SK-N-SH (cell line): ENCODE results near the gene RPL13. TPM values are rescaled to one million over a fixed set of nuclear protein-coding genes. Genes with fewer than 3 reads are reported as not detected.

Source experiments
- CTCF ChIA-PET: fragments of 300-600, 350-600 bp; formaldehyde crosslinking; extraction: SDS; loops from one replicate; lab custom pipeline; 2021; lab: Yijun Ruan, JAX
- POLR2A ChIA-PET: fragments of 350-600 bp; sonication (Branson Sonifier 250); formaldehyde crosslinking; extraction: SDS; loops from one replicate; lab custom pipeline; 2020; ENCODE audit warnings: antibody characterized with exemption, inconsistent platforms; lab: Yijun Ruan, JAX
- DNase-seq: peaks from one replicate; pipeline ENCODE4 v3.0.0; 2012
- H2AFZ ChIP-seq: fragments of 200-600 bp; sonication (generic); 2 replicates; pipeline ENCODE4 v1.8.1; 2016; ENCODE audit warnings: antibody characterized with exemption, mild to moderate bottlenecking, low read depth
- H3F3A ChIP-seq: fragments of 200-600 bp; sonication (generic); replicated peaks from 2 replicates; pipeline ENCODE3; 2016; ENCODE audit warnings: antibody characterized with exemption, mild to moderate bottlenecking; ENCODE audit not compliant: insufficient read depth
- H3K27ac ChIP-seq, 2 experiments: fragments of 200-500 bp in 1 of 2; fragments of 200-600 bp in 1 of 2; sonication (Bioruptor generic) in 1 of 2; sonication (generic), shearing (Covaris generic) in 1 of 2; 2 replicates each; pipeline versions ENCODE4 v1.5.1 to v1.6.1; 2014 to 2016; ENCODE audit warnings: low read depth in 2 of 2, inconsistent platforms in 1 of 2, low read length in 1 of 2, mild to moderate bottlenecking in 1 of 2, mixed read lengths in 1 of 2
- H3K27me3 ChIP-seq: fragments of 200-600 bp; sonication (generic), shearing (Covaris generic); 2 replicates; pipeline ENCODE4 v1.6.1; 2016; ENCODE audit warnings: mixed run types; ENCODE audit not compliant: insufficient read depth
- H3K36me3 ChIP-seq, 2 experiments: fragments of 200-500 bp in 1 of 2; fragments of 200-600 bp in 1 of 2; sonication (Bioruptor generic) in 1 of 2; sonication (generic) in 1 of 2; replicated peaks in 1 of 2; 2 replicates each; pipeline versions ENCODE3 to v1.5.1; 2014 to 2016; ENCODE audit warnings: low read length in 1 of 2, mild to moderate bottlenecking in 1 of 2; ENCODE audit not compliant: insufficient read depth in 2 of 2, control insufficient read depth in 1 of 2
- H3K4me1 ChIP-seq, 2 experiments: fragments of 200-500 bp in 1 of 2; fragments of 200-600 bp in 1 of 2; sonication (Bioruptor generic) in 1 of 2; sonication (generic), shearing (Covaris generic) in 1 of 2; 2 replicates each; pipeline versions ENCODE4 v1.5.1 to v1.6.1; 2014 to 2016; ENCODE audit warnings: low read depth in 1 of 2, low read length in 1 of 2, mixed run types in 1 of 2; ENCODE audit not compliant: insufficient read depth in 2 of 2, control insufficient read depth in 1 of 2
- H3K4me2 ChIP-seq: fragments of 200-600 bp; sonication (generic), shearing (Covaris generic); 2 replicates; pipeline ENCODE4 v1.6.1; 2017; ENCODE audit warnings: mixed run types
- H3K4me3 ChIP-seq, 2 experiments: fragments of 200-500 bp in 1 of 2; fragments of 200-600 bp in 1 of 2; sonication (Bioruptor generic) in 1 of 2; sonication (generic), shearing (Covaris generic) in 1 of 2; 2 replicates each; pipeline versions ENCODE4 v1.5.1 to v1.8.1; 2014 to 2016; ENCODE audit warnings: low read depth in 2 of 2, inconsistent platforms in 1 of 2, low read length in 1 of 2, mild to moderate bottlenecking in 1 of 2, mixed read lengths in 1 of 2, moderate library complexity in 1 of 2
- H3K79me2 ChIP-seq: fragments of 200-600 bp; sonication (generic); 2 replicates; pipeline ENCODE4 v1.8.1; 2017; ENCODE audit warnings: mild to moderate bottlenecking; ENCODE audit not compliant: insufficient read depth
- H3K9ac ChIP-seq: fragments of 200-600 bp; sonication (generic); 2 replicates; pipeline ENCODE4 v1.6.1; 2017; ENCODE audit warnings: mixed run types
- H3K9me2 ChIP-seq: fragments of 200-600 bp; sonication (generic); 2 replicates; pipeline ENCODE4 v1.6.1; 2017; ENCODE audit warnings: mixed run types
- H3K9me3 ChIP-seq: fragments of 200-600 bp; sonication (generic); 2 replicates; pipeline ENCODE4 v1.6.1; 2017; ENCODE audit warnings: mixed run types, mild to moderate bottlenecking, moderate library complexity
- H4K20me1 ChIP-seq: fragments of 200-600 bp; sonication (generic); 2 replicates; pipeline ENCODE4 v1.6.1; 2017; ENCODE audit warnings: mild to moderate bottlenecking, mixed run types; ENCODE audit not compliant: insufficient read depth
- CHD2 ChIP-seq: fragments of 150-350 bp; IDR thresholded peaks from 2 replicates; pipeline ENCODE4 v1.6.1; 2018; ENCODE audit warnings: low read length; ENCODE audit not compliant: partially characterized antibody
- ELF1 ChIP-seq: IDR thresholded peaks from 2 replicates; pipeline ENCODE4 v1.4.0; 2012
- EP300 ChIP-seq, 2 experiments: IDR thresholded peaks; 2 replicates each; pipeline versions ENCODE4 v1.4.0 to v1.6.1; 2012; ENCODE audit warnings: borderline replicate concordance in 1 of 2, low read depth in 1 of 2, low read length in 1 of 2
- FOXM1 ChIP-seq: IDR thresholded peaks from 2 replicates; pipeline ENCODE4 v1.4.0; 2012; ENCODE audit warnings: low read depth, mild to moderate bottlenecking
- GABPA ChIP-seq: IDR thresholded peaks from 2 replicates; pipeline ENCODE4 v1.4.0; 2012; ENCODE audit warnings: low read depth, mild to moderate bottlenecking
- MAX ChIP-seq: IDR thresholded peaks from 2 replicates; pipeline ENCODE4 v1.4.0; 2012; ENCODE audit warnings: low read depth
- MEF2A ChIP-seq: IDR thresholded peaks from 2 replicates; pipeline ENCODE4 v1.4.0; 2012; ENCODE audit warnings: low read depth, borderline replicate concordance
- MXI1 ChIP-seq: IDR thresholded peaks from 2 replicates; pipeline ENCODE4 v1.6.1; 2012; ENCODE audit warnings: mild to moderate bottlenecking, low read depth, low read length, improper control_type of control experiment
- NRF1 ChIP-seq: IDR thresholded peaks from 2 replicates; pipeline ENCODE4 v1.6.1; 2012; ENCODE audit warnings: low read depth, mild to moderate bottlenecking, low read length
- PBX3 ChIP-seq: IDR thresholded peaks from 2 replicates; pipeline ENCODE4; 2012
- RAD21 ChIP-seq: IDR thresholded peaks from 2 replicates; pipeline ENCODE4 v1.6.1; 2012; ENCODE audit warnings: mild to moderate bottlenecking, low read length
- RCOR1 ChIP-seq: fragments of 150-350 bp; IDR thresholded peaks from 2 replicates; pipeline ENCODE4 v1.6.1; 2017; ENCODE audit warnings: antibody characterized with exemption, low read length
- RFX5 ChIP-seq: IDR thresholded peaks from 2 replicates; pipeline ENCODE4 v1.6.1; 2012; ENCODE audit warnings: mild to moderate bottlenecking, improper control_type of control experiment, low read length
- RXRA ChIP-seq: IDR thresholded peaks from 2 replicates; pipeline ENCODE4 v1.4.0; 2012; ENCODE audit warnings: low read depth, mild to moderate bottlenecking, borderline replicate concordance
- SIN3A ChIP-seq: IDR thresholded peaks from 2 replicates; pipeline ENCODE4 v1.6.1; 2012; ENCODE audit warnings: low read depth, mild to moderate bottlenecking, low read length, moderate library complexity, borderline replicate concordance
- SMC3 ChIP-seq: IDR thresholded peaks from 2 replicates; pipeline ENCODE4 v1.6.1; 2012; ENCODE audit warnings: low read depth, low read length, improper control_type of control experiment
- TCF12 ChIP-seq: IDR thresholded peaks from 2 replicates; pipeline ENCODE4 v1.4.0; 2012
- TEAD4 ChIP-seq: IDR thresholded peaks from 2 replicates; pipeline ENCODE4 v1.4.0; 2012; ENCODE audit warnings: mild to moderate bottlenecking, borderline replicate concordance; ENCODE audit not compliant: insufficient read depth
- USF2 ChIP-seq: fragments of 150-350 bp; IDR thresholded peaks from 2 replicates; pipeline ENCODE4 v1.6.1; 2017; ENCODE audit warnings: antibody characterized with exemption, low read length, low read depth, borderline replicate concordance
- YY1 ChIP-seq: IDR thresholded peaks from 2 replicates; pipeline ENCODE4 v1.4.0; 2012; ENCODE audit warnings: low read depth, mild to moderate bottlenecking
- WGBS: methylation state at CpG from one replicate; pipeline ENCODE4 v1.1.6; 2017; ENCODE audit warnings: low lambda C conversion rate; 5-methylcytosine and 5-hydroxymethylcytosine counted together
- polyA plus RNA-seq, 3 experiments: library from polyadenylated mRNA; depleted of rRNA; stranded (reverse); fragments of >200 nt; gene quantifications; 2 replicates each; pipeline ENCODE4 v1.2.3, GENCODE V29; 2012
- TF ChIP-seq, protein P1 (sequence below): fragments of 200-600 bp; sonication (generic); IDR thresholded peaks from 2 replicates; pipeline ENCODE4 v1.6.1; 2017; ENCODE audit warnings: antibody characterized with exemption, mild to moderate bottlenecking, moderate library complexity

The RPL13 gene
- polyA plus RNA-seq, 1 of the 3 experiments (the other 2 are of a cell fraction): 4,635 TPM

DNA sequence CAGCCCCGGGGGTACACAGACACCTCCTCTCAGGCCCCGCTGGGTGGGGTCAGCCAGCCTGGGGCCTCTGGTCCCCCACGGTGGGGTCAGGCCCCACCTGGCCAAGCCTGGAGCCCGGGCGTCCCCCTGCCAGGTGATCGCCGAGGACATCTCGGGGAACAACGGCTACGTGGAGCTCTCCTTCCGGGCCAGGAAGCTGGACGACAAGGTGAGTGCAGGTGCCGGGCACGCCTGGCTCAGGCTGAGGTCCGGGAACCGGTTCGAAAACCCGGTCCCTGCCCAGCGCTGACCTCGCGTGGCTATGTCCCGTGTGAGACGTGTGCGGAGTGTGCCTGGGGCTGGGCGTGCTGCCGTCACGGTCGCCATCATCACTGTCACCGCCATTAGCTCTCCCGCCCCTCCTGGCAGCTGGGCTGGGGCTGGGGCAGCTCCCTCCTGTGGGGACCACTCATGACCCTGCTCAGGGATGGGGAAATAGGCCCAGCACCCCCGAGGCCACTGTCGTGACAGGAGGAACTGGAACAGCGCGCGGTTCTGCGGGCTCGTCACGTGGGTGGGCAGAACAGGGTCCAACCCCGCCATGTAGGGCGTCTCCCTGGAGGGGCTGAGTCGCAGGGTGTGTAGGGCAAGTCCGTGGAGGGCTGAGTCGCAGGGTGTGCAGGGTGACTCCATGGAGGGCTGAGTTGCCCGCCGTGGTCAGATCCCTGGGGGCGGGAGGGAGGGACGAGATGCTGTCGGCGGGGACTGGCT is 23.6 kb downstream of the RPL13 start:
- DNase-seq: no peak
- no peaks in the 10 kb centered on the region for H3K79me2 ChIP-seq
- no peak overlapping the region for H3K4me3 ChIP-seq
- H3K9me3 ChIP-seq: no peaks in the 10 kb centered on the region
- CTCF ChIA-PET: interaction anchor here (0.6 to 1.6 kb wide), 3 partner anchors 18 to 117 kb away, joined by 3 to 5 read pairs (median 5); no protein-coding TSS in a partner anchor
- WGBS: 93% methylated on average over 31 of the region's 49 CpGs
- no peaks in the 10 kb centered on the region for H4K20me1 ChIP-seq
- no peak overlapping the region for H3K4me2 ChIP-seq
- H3K36me3 ChIP-seq: no peaks in the 10 kb centered on the region
- TF ChIP-seq SIN3A (no peak), RXRA (no peak), RFX5 (no peak), FOXM1 (no peak), CHD2 (no peak), GABPA (no peak), YY1 (no peak), ELF1 (no peak), USF2 (no peak), EP300 (IDR thresholded peaks at IDR 0.05; ENCODE audit: borderline replicate concordance in 1 of 2, low read depth in 1 of 2, low read length in 1 of 2) (no peak), MXI1 (no peak), MEF2A (no peak), RCOR1 (no peak), TEAD4 (no peak), MAX (no peak)
- H3K9me2 ChIP-seq: no peaks in the 10 kb centered on the region
- H3K27ac ChIP-seq: no peak overlapping the region
- H2AFZ ChIP-seq: no peak overlapping the region
- no peaks in the 10 kb centered on the region for H3K27me3 ChIP-seq
- H3K9ac ChIP-seq: no peak overlapping the region
- peaks cover 5 to 12% of the 10 kb centered on the region in 2 experiments; a peak in 3 of 4 replicates for H3K4me1 ChIP-seq
- H3F3A ChIP-seq: peaks cover 16% of the 10 kb centered on the region
- POLR2A ChIA-PET: no interaction called here

GRCh38 chr16:89584768-89585549 is 24.5 kb downstream of the RPL13 start:
- H3K4me2 ChIP-seq: no peak overlapping the region
- peaks cover 16% of the 10 kb centered on the region for H3F3A ChIP-seq
- no peak overlapping the region for H3K9ac ChIP-seq
- H3K79me2 ChIP-seq: no peaks in the 10 kb centered on the region
- peaks cover 5 to 12% of the 10 kb centered on the region in 2 experiments; a peak in 3 of 4 replicates for H3K4me1 ChIP-seq
- H3K36me3 ChIP-seq: no peaks in the 10 kb centered on the region
- H3K9me3 ChIP-seq: no peaks in the 10 kb centered on the region
- no peaks in the 10 kb centered on the region for H4K20me1 ChIP-seq
- H3K27me3 ChIP-seq: no peaks in the 10 kb centered on the region
- peak; percentile 44 for DNase-seq
- ChIA-PET POLR2A (no interaction called here), CTCF (interaction anchor here (0.6 to 1.6 kb wide), 2 partner anchors 19 to 116 kb away, joined by 3 to 5 read pairs; no protein-coding TSS in a partner anchor)
- no peak overlapping the region for H3K4me3 ChIP-seq
- WGBS: 76% methylated on average over 19 of the region's 25 CpGs
- no peaks in the 10 kb centered on the region for H3K9me2 ChIP-seq
- H3K27ac ChIP-seq: no peak overlapping the region
- no peak overlapping the region for H2AFZ ChIP-seq
- TF ChIP-seq SMC3 (no peak), USF2 (no peak), CHD2 (no peak), PBX3 (no peak), TCF12 (no peak), ELF1 (no peak), RAD21 (no peak), GABPA (no peak), MXI1 (no peak), EP300 (IDR thresholded peaks at IDR 0.05; ENCODE audit: borderline replicate concordance in 1 of 2, low read depth in 1 of 2, low read length in 1 of 2) (no peak), NRF1 (no peak), MEF2A (no peak), RXRA (no peak)
- TF ChIP-seq, protein P1, sequence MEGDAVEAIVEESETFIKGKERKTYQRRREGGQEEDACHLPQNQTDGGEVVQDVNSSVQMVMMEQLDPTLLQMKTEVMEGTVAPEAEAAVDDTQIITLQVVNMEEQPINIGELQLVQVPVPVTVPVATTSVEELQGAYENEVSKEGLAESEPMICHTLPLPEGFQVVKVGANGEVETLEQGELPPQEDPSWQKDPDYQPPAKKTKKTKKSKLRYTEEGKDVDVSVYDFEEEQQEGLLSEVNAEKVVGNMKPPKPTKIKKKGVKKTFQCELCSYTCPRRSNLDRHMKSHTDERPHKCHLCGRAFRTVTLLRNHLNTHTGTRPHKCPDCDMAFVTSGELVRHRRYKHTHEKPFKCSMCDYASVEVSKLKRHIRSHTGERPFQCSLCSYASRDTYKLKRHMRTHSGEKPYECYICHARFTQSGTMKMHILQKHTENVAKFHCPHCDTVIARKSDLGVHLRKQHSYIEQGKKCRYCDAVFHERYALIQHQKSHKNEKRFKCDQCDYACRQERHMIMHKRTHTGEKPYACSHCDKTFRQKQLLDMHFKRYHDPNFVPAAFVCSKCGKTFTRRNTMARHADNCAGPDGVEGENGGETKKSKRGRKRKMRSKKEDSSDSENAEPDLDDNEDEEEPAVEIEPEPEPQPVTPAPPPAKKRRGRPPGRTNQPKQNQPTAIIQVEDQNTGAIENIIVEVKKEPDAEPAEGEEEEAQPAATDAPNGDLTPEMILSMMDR: no peak
